Keratinocyte (primary cell): Measurements from ENCODE around the gene TRPM6.

Experiments used
- EZH2 ChIP-seq: IDR thresholded peaks from one replicate; pipeline ENCODE4 v1.6.1; 2012; ENCODE audit warnings: inconsistent platforms, mild to moderate bottlenecking, low read length, moderate library complexity
- TF ChIP-seq, protein P1 (sequence below), 3 experiments: IDR thresholded peaks in 1 of 3; conservative IDR thresholded peaks in 1 of 3; optimal IDR thresholded peaks in 1 of 3; 2 replicates in 2 of 3; 3 replicates in 1 of 3; pipeline versions ENCODE3 to v1.5.1; 2011; ENCODE audit warnings: low read length in 3 of 3, mild to moderate bottlenecking in 3 of 3, moderate library complexity in 2 of 3, control low read depth in 1 of 3, inconsistent platforms in 1 of 3; ENCODE audit not compliant: insufficient read depth in 2 of 3; ENCODE audit errors: extremely low read depth in 1 of 3

DNA sequence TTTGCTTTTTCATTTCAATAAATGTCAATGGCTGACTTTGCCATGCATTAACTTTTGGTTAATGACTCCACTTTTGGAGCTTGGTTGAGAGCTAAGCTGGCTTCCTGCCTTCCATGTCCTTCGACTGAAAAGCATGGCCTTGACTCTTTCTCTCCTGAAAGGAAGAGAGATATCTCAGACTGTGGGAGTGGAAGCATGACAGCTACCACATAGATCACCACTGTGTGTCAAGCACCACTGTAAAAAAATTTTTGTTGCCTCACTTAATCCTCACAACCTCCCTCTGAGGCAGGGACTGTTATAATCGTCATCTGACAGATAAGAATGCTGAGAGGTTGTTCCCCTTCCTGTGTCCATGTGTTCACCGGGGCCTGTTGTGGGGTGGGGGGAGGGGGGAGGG lies 205.8 kb downstream of the TRPM6 start:
- no peak for TF ChIP-seq EZH2
- TF ChIP-seq, protein P1, sequence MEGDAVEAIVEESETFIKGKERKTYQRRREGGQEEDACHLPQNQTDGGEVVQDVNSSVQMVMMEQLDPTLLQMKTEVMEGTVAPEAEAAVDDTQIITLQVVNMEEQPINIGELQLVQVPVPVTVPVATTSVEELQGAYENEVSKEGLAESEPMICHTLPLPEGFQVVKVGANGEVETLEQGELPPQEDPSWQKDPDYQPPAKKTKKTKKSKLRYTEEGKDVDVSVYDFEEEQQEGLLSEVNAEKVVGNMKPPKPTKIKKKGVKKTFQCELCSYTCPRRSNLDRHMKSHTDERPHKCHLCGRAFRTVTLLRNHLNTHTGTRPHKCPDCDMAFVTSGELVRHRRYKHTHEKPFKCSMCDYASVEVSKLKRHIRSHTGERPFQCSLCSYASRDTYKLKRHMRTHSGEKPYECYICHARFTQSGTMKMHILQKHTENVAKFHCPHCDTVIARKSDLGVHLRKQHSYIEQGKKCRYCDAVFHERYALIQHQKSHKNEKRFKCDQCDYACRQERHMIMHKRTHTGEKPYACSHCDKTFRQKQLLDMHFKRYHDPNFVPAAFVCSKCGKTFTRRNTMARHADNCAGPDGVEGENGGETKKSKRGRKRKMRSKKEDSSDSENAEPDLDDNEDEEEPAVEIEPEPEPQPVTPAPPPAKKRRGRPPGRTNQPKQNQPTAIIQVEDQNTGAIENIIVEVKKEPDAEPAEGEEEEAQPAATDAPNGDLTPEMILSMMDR (optimal IDR thresholded peaks at IDR 0.05 in 1 of 3, IDR thresholded peaks at IDR 0.05 in 1 of 3, conservative IDR thresholded peaks at IDR 0.05 in 1 of 3; ENCODE audit: extremely low read depth in 1 of 3, insufficient read depth in 2 of 3, low read length in 3 of 3), result no peak
